GM12878 (cell line): Measurements from ENCODE around the gene ANO2. TPM values are rescaled to one million over a fixed set of nuclear protein-coding genes. Genes with fewer than 3 reads are reported as not detected.

ENCODE experiments used
- ATAC-seq: fragments of 200-7000 bp; cut with Tn5 transposase; 3 replicates; pipeline ENCODE4 v1.9.1; 2020; ENCODE audit warnings: mild to moderate bottlenecking, moderate library complexity
- BruUV-seq: library from RNA; stranded (reverse); fragments of 400-500 nt; replicated peaks from 2 replicates; lab custom pipeline; 2021; lab: Mats Ljungman, UMichigan
- CTCF ChIA-PET: fragments of 300-600 bp; sonication (Branson Sonifier 250); formaldehyde crosslinking; extraction: SDS; loops from one replicate; lab custom pipeline; 2021; ENCODE audit warnings: inconsistent platforms; lab: Yijun Ruan, JAX
- POLR2A ChIA-PET: fragments of 350-600 bp; formaldehyde crosslinking; extraction: SDS; loops from one replicate; lab custom pipeline; 2021; ENCODE audit warnings: inconsistent platforms; lab: Charles Lee
- RAD21 ChIA-PET: fragments of 300-600 bp; sonication (Branson Sonifier 250); formaldehyde crosslinking; loops from one replicate; lab custom pipeline; 2023; ENCODE audit warnings: antibody characterized with exemption; ENCODE audit not compliant: unreplicated experiment; lab: Charles Lee
- SMC1A ChIA-PET: fragments of 300-600 bp; sonication (Branson Sonifier 250); formaldehyde crosslinking; loops from one replicate; lab custom pipeline; 2023; ENCODE audit not compliant: unreplicated experiment, uncharacterized antibody; lab: Charles Lee
- DNase-seq: peaks from one replicate; pipeline ENCODE4 v3.0.0-alpha.2; 2011; ENCODE audit warnings: low read depth, low spot score
- FAIRE-seq: peaks from 3 replicates; lab custom pipeline; 2011; peaks lifted over from hg19 to GRCh38; lab: Jason Lieb, UNC
- H2AFZ ChIP-seq: 2 replicates; pipeline ENCODE4 v1.6.0; 2011; ENCODE audit warnings: low read depth, low read length, control low read depth; ENCODE audit not compliant: control insufficient read depth
- H3K27ac ChIP-seq: 2 replicates; pipeline ENCODE4 v1.5.1; 2011; ENCODE audit warnings: control low read depth; ENCODE audit not compliant: control insufficient read depth, insufficient read depth
- H3K27me3 ChIP-seq, 2 experiments: replicated peaks in 1 of 2; 2 replicates each; pipeline versions ENCODE4 v1.6.0 to v1.6.1; 2011; ENCODE audit warnings: low read length in 1 of 2; ENCODE audit not compliant: control insufficient read depth in 2 of 2, insufficient read depth in 2 of 2
- H3K36me3 ChIP-seq, 2 experiments: 2 replicates each; pipeline ENCODE4 v1.5.1; 2011; ENCODE audit warnings: low read length in 1 of 2; ENCODE audit not compliant: control insufficient read depth in 2 of 2, insufficient read depth in 2 of 2
- H3K4me1 ChIP-seq: 2 replicates; pipeline ENCODE4 v1.6.1; 2011; ENCODE audit warnings: mild to moderate bottlenecking, low read length, moderate library complexity, mixed read lengths; ENCODE audit not compliant: control insufficient read depth, insufficient read depth
- H3K4me2 ChIP-seq: 2 replicates; pipeline ENCODE4 v1.6.0; 2011; ENCODE audit warnings: control low read depth; ENCODE audit not compliant: control insufficient read depth, insufficient read depth
- H3K4me3 ChIP-seq: fragments of 200-600 bp; sonication (generic); 2 replicates; pipeline ENCODE4 v1.5.1; 2016
- H3K79me2 ChIP-seq: 2 replicates; pipeline ENCODE4 v1.6.0; 2011; ENCODE audit warnings: low read length; ENCODE audit not compliant: control insufficient read depth, insufficient read depth
- H3K9ac ChIP-seq: 2 replicates; pipeline ENCODE4 v1.8.0; 2011; ENCODE audit warnings: low read length, control low read depth, mixed read lengths; ENCODE audit not compliant: control insufficient read depth, insufficient read depth
- H3K9me3 ChIP-seq: replicated peaks from 3 replicates; pipeline ENCODE4 v1.5.1; 2011; ENCODE audit warnings: mild to moderate bottlenecking, low read length; ENCODE audit not compliant: control insufficient read depth, insufficient read depth
- H4K20me1 ChIP-seq: 2 replicates; pipeline ENCODE4 v1.6.0; 2011; ENCODE audit not compliant: control insufficient read depth, insufficient read depth
- BCL3 ChIP-seq: IDR thresholded peaks from 2 replicates; pipeline ENCODE4 v1.6.1; 2011; ENCODE audit warnings: borderline replicate concordance, low read depth, mild to moderate bottlenecking, moderate library complexity, low read length; ENCODE audit not compliant: insufficient read depth, poor library complexity, severe bottlenecking
- EP300 ChIP-seq, 2 experiments: fragments of 150-350 bp in 1 of 2; IDR thresholded peaks; 2 replicates each; pipeline ENCODE4 v1.6.1; 2011 to 2012; ENCODE audit warnings: low read depth in 2 of 2, low read length in 2 of 2, borderline replicate concordance in 1 of 2, improper control_type of control experiment in 1 of 2, inconsistent platforms in 1 of 2; ENCODE audit not compliant: control insufficient read depth in 1 of 2
- HDGF ChIP-seq: fragments of 450-650 bp; IDR thresholded peaks from 2 replicates; pipeline ENCODE4 v1.6.1; 2016; ENCODE audit warnings: antibody characterized with exemption
- IRF3 ChIP-seq: fragments of 450-650 bp; IDR thresholded peaks from 2 replicates; pipeline ENCODE4 v1.6.1; 2014; ENCODE audit warnings: mild to moderate bottlenecking
- LARP7 ChIP-seq: fragments of 450-650 bp; IDR thresholded peaks from 2 replicates; pipeline ENCODE4 v1.6.1; 2017; ENCODE audit warnings: mild to moderate bottlenecking
- ZNF592 ChIP-seq: fragments of 450-650 bp; IDR thresholded peaks from 2 replicates; pipeline ENCODE4 v1.6.1; 2017; ENCODE audit warnings: mild to moderate bottlenecking, moderate library complexity
- WGBS: methylation state at CpG from one replicate; pipeline ENCODE4 v1.1.6; 2016; ENCODE audit warnings: low lambda C conversion rate; ENCODE audit not compliant: insufficient replicate concordance, insufficient coverage; ENCODE audit errors: missing lambda C conversion rate; 5-methylcytosine and 5-hydroxymethylcytosine counted together
- in situ Hi-C: fragments of 300-500 bp; cut with MboI; formaldehyde crosslinking; loops from 9 replicates; pipeline ENCODE4 v1.14.3; 2018; ENCODE audit warnings: mixed read lengths
- intact Hi-C: fragments of 100-400 bp; cut with micrococcal nuclease; formaldehyde crosslinking; loops from one replicate; pipeline ENCODE4 v1.14.2; 2022; ENCODE audit not compliant: unreplicated experiment
- polyA plus RNA-seq, 11 experiments: library from polyadenylated mRNA; depleted of rRNA in 4 of 11; unstranded in 6 of 11; stranded (reverse) in 5 of 11; fragments of >200 nt; fragmentation: Nextera tagmentation in 4 of 11; fragmentation: Illumina TruSeq in 1 of 11; extraction: Ambion mirVana in 4 of 11; extraction: Trizol in 1 of 11; gene quantifications; 1 replicate in 1 of 11; 2 replicates in 10 of 11; pipeline versions ENCODE4 v1.2.1 to v1.2.3, GENCODE V29; 2011 to 2016; ENCODE audit warnings: inconsistent platforms in 2 of 11, missing spikeins in 2 of 11, low read depth in 1 of 11
- total RNA-seq, 4 experiments: library from RNA; depleted of rRNA in 3 of 4; stranded (reverse); fragments of >200 nt in 3 of 4; fragmentation: Illumina TruSeq in 1 of 4; extraction: Trizol in 1 of 4; gene quantifications; 2 replicates each; pipeline versions ENCODE4 v1.2.1 to v1.2.3, GENCODE V29; 2013 to 2021

ANO2 gene
- total and polyA plus RNA-seq, 10 of the 15 experiments (the other 5 are each of a cell fraction or from before 2014, with no cell fraction given) = not detected

- no peak for TF ChIP-seq LARP7
- TF ChIP-seq IRF3 = no peak
- no peak for TF ChIP-seq ZNF592
- TF ChIP-seq HDGF = no peak
These were observed 430.5 kb downstream of the ANO2 start (continued) for GRCh38 chr12:5514545-5514944.

GRCh38 chr12:5514016-5514415 is 431.0 kb downstream of the ANO2 start:
- FAIRE-seq = no peak
- intact Hi-C loops = loop anchor here (10.0 kb wide), 1 partner anchor 309 kb away; no protein-coding TSS in a partner anchor
- Histone ChIP-seq H3K36me3 (no peaks in the 10 kb centered on the region), H3K27ac (no peak overlapping the region), H3K4me3 (no peak overlapping the region), H3K4me1 (no peaks in the 10 kb centered on the region), H3K9me3 (no peaks in the 10 kb centered on the region), H3K4me2 (no peak overlapping the region), H2AFZ (no peak overlapping the region), H4K20me1 (no peaks in the 10 kb centered on the region)
- in situ Hi-C loops = no loop called here
- ChIA-PET CTCF (no interaction called here), RAD21 (no interaction called here), SMC1A (no interaction called here)
- no peak for ATAC-seq
- 25% methylated on average over 6 of the region's 6 CpGs for WGBS
- TF ChIP-seq EP300 (IDR thresholded peaks at IDR 0.05; ENCODE audit: borderline replicate concordance in 1 of 2, control insufficient read depth in 1 of 2, low read depth in 2 of 2, low read length in 2 of 2) (no peak), BCL3 (peak; percentile 71)
- TF ChIP-seq, all 136 proteins: peak for 1
- BruUV-seq = no TSS peak
- Histone ChIP-seq H3K9ac (no peak overlapping the region), H3K27me3 (no peaks in the 10 kb centered on the region; a peak in 2 of 4 replicates), H3K79me2 (no peaks in the 10 kb centered on the region)
- POLR2A ChIA-PET = no interaction called here
- no peak for DNase-seq
